Ishikawa (cell line): ENCODE results near the gene FABP7.

Experiments
- EP300 ChIP-seq: IDR thresholded peaks from 2 replicates; pipeline ENCODE4 v1.6.1; 2012; ENCODE audit warnings: borderline replicate concordance
- FOXM1 ChIP-seq: IDR thresholded peaks from 2 replicates; pipeline ENCODE4 v1.6.1; 2012; ENCODE audit warnings: low read depth, borderline replicate concordance
- TF ChIP-seq, protein P1 (sequence below): IDR thresholded peaks from 2 replicates; pipeline ENCODE4 v1.6.1; 2012
- TF ChIP-seq, protein P2 (sequence below): IDR thresholded peaks from 2 replicates; pipeline ENCODE4 v1.6.1; 2012

DNA sequence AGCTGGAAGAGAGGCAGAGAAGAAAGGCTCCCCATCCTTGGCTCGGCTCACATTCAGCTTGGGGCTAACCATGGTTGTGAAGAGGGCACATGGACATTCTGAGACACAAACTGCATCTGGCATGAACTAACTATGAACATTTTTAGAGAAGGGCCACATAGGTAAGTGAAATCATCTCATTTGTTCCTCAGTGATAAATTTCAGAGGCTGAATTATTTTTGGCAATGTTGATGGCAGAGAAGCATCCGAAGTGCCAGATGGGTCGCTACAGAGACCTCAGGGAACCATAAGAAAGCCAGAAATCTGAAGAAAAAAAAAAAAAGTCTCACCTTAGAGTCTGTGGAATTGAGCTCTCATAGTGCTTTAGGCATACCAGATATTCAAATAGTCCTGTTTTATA is 49.2 kb upstream of the FABP7 start:
- TF ChIP-seq EP300 = no peak
- TF ChIP-seq, protein P1, sequence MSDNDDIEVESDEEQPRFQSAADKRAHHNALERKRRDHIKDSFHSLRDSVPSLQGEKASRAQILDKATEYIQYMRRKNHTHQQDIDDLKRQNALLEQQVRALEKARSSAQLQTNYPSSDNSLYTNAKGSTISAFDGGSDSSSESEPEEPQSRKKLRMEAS = no peak
- no peak for TF ChIP-seq FOXM1
- TF ChIP-seq, protein P2, sequence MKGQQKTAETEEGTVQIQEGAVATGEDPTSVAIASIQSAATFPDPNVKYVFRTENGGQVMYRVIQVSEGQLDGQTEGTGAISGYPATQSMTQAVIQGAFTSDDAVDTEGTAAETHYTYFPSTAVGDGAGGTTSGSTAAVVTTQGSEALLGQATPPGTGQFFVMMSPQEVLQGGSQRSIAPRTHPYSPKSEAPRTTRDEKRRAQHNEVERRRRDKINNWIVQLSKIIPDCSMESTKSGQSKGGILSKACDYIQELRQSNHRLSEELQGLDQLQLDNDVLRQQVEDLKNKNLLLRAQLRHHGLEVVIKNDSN = no peak
